Peyer's patch (tissue), 4 donors: Measurements from ENCODE around the gene SOX13.

Source experiments
- CTCF ChIP-seq, 6 experiments: fragments of 450-650 bp in 4 of 6; fragments of 200-600 bp in 2 of 6; sonication (generic) in 1 of 6; IDR thresholded peaks; one replicate each; pipeline ENCODE4 v1.5.1; 2017 to 2019; ENCODE audit warnings: antibody characterized with exemption in 6 of 6, mild to moderate bottlenecking in 3 of 6, moderate library complexity in 1 of 6
- POLR2A ChIP-seq, 2 donors: fragments of 450-650 bp; IDR thresholded peaks; one replicate each; pipeline ENCODE4 v1.5.1; 2017; ENCODE audit warnings: antibody characterized with exemption in 2 of 2, mild to moderate bottlenecking in 2 of 2, moderate library complexity in 2 of 2

- TF ChIP-seq CTCF (IDR thresholded peaks at IDR 0.05) (no peak), POLR2A (IDR thresholded peaks at IDR 0.05) (no peak)
These were observed 83.0 kb downstream of the SOX13 start for GRCh38 chr1:204155881-204156280.
